ENCODE data around the gene ANKRD22.
A peak's percentile ranks its signal among the peaks of the same experiment; 100 is the strongest.

ANKRD22 gene

DNA sequence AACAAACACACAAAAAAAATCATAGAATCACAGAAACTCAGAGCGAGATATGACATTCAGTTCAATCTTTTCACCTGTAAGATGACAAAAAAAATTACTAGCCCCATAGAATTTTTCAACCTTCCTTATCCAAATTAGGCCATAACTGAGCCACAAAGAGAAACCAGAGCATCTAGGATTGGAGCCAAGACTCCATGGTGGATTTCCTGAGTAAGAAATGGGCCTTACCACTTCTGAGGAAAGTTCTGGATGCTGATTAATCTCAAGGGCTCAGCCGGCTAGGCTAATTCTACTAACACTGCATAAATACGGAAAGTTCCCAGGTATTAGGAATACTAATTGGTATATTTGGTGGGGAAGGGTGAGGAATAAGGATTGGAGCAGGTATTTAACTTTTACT, 32.4 kb downstream of the ANKRD22 start:
- TF ChIP-seq, protein P1, sequence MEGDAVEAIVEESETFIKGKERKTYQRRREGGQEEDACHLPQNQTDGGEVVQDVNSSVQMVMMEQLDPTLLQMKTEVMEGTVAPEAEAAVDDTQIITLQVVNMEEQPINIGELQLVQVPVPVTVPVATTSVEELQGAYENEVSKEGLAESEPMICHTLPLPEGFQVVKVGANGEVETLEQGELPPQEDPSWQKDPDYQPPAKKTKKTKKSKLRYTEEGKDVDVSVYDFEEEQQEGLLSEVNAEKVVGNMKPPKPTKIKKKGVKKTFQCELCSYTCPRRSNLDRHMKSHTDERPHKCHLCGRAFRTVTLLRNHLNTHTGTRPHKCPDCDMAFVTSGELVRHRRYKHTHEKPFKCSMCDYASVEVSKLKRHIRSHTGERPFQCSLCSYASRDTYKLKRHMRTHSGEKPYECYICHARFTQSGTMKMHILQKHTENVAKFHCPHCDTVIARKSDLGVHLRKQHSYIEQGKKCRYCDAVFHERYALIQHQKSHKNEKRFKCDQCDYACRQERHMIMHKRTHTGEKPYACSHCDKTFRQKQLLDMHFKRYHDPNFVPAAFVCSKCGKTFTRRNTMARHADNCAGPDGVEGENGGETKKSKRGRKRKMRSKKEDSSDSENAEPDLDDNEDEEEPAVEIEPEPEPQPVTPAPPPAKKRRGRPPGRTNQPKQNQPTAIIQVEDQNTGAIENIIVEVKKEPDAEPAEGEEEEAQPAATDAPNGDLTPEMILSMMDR (IDR thresholded peaks at IDR 0.05; ENCODE audit: control insufficient read depth, extremely low read depth, insufficient read depth), result no peak
- no peak for DNase-seq (ENCODE audit: low read depth)
- no peak overlapping the region for H3K4me3 ChIP-seq (ENCODE audit: low read depth, low read length)

DNA sequence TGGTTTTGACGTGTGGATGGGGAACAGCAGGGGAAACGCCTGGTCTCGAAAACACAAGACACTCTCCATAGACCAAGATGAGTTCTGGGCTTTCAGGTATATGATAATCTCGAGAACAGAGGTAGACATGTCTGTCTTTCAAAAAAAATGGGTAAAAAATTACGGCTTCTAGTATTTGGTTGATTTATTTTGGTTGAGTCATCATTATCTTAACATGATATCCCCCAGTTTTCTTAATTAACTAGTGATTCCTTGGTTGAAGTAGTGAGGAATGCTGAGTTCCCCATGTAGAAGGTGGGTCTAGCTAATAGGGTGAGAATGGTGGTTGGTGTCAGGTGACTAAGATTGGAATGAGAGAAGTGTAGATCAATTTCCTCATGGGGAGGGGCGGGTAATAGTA, 38.4 kb downstream of the ANKRD22 start:
- DNase-seq (ENCODE audit: low read depth), result no peak
- no peak overlapping the region for H3K4me3 ChIP-seq (ENCODE audit: low read depth, low read length)
- TF ChIP-seq, protein P1 (IDR thresholded peaks at IDR 0.05; ENCODE audit: control insufficient read depth, extremely low read depth, insufficient read depth), result no peak

DNA sequence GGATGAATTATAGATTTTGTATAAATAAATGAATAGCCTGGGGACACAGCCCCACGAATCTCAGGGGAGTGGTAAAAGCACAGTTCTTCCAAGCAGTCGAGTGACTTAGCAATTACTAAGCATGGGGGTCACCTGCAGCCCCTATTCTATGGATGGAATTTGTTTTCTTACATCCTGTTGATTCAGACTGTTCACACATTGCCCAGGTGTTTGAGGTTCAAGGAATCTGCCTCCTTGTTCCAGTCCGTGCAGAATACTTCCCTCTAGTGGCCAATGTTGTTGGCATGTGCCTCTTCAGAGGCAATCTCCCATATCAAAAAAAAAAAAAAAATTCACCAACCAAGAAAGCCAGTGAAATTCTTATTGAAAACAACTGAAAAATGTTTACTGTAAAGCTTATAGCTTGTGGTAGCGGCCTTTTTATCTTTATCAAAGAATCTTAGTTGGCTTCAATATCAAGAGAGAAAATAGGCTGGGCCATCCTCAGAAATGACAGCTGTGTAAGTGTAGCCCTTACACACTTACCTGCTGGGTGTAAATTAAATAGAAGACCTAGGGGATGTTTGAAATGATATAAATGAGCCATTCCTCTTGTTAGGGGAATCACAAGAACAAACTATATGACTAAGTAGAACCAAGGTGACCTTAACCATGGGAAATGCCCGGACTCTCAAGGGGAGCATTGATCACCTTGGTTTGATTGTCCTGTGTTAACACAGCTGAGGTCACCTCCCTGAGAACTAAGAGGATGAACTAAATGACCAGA, 41.3 kb downstream of the ANKRD22 start:
- TF ChIP-seq, protein P1 (IDR thresholded peaks at IDR 0.05; ENCODE audit: control insufficient read depth, extremely low read depth, insufficient read depth), result peak; percentile 55
- peak; percentile 27 for DNase-seq (ENCODE audit: low read depth)
- no peak overlapping the region for H3K4me3 ChIP-seq (ENCODE audit: low read depth, low read length)

DNA sequence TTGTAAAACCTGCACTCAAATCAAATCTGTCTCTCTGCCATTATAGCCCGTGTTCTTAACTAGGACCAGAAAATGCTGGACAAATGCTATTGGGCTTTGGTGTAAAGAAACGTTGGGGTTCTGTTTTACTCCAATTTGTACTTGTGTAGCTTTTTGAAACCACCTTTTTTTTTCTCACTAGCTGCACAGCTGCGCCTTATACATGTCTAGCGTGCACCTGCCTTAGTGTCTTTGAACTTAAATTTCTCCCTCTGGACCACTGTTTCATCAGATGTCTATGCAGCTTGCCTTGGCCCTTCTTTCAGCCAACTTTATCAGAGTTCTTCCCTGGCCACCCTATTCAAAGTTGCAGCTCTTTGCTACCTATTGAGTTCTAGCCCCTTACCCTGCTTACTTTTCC, 42.0 kb downstream of the ANKRD22 start:
- DNase-seq (ENCODE audit: low read depth), result no peak
- TF ChIP-seq, protein P1 (IDR thresholded peaks at IDR 0.05; ENCODE audit: control insufficient read depth, extremely low read depth, insufficient read depth), result no peak
- no peak overlapping the region for H3K4me3 ChIP-seq (ENCODE audit: low read depth, low read length)

DNA sequence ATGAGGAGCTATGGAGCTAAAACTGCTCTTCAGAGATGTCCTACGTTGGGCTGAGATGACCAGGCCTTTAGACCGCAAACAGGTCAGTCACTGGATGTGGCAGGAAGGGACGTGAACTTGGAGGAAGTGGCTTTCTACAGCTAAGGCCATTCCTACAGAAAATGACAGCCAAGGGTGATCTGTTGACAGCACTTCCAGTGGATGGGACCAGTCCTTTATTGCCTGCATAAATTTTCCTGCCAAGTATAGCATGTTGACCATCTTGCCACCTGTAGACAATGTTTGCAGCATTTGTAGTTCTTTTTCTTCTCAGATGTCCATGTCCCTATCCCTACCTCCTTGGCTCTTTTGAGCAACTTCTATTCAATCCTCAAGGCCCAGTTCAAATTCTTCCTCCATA, 45.7 kb downstream of the ANKRD22 start:
- no peak overlapping the region for H3K4me3 ChIP-seq (ENCODE audit: low read depth, low read length)
- DNase-seq (ENCODE audit: low read depth), result no peak
- TF ChIP-seq, protein P1 (IDR thresholded peaks at IDR 0.05; ENCODE audit: control insufficient read depth, extremely low read depth, insufficient read depth), result no peak

DNA sequence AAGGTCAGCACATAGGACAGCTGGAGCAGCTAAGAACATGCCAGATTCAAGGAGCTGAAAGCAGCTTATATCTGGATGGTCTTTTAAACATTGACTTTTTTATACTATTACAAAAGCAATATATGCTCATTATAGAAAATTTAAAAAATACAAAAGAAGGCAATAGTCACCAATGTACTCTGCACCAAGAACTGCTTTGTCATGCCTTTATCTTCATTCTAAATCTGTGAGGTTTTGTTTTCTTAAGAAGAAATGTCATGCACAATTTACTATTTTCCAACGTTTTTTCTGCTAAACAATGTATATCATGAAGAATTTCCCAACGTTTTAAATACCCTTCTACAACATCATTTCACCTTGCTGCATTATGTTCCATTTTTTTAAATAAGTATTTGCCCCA, 46.3 kb downstream of the ANKRD22 start:
- DNase-seq (ENCODE audit: low read depth), result no peak
- no peak overlapping the region for H3K4me3 ChIP-seq (ENCODE audit: low read depth, low read length)
- TF ChIP-seq, protein P1 (IDR thresholded peaks at IDR 0.05; ENCODE audit: control insufficient read depth, extremely low read depth, insufficient read depth), result no peak
